C4-2B (cell line): ENCODE data around the gene DIDO1.

Source experiments
- H3K27ac ChIP-seq: fragments of 450-650 bp; 2 replicates; pipeline ENCODE4 v1.5.1; 2017
- CTCF ChIP-seq: fragments of 450-650 bp; conservative IDR thresholded peaks from 2 replicates; pipeline ENCODE4 v1.5.1; 2017; ENCODE audit warnings: mild to moderate bottlenecking
- ZFX ChIP-seq: fragments of 450-650 bp; IDR thresholded peaks from 2 replicates; pipeline ENCODE4 v1.6.1; 2017

The DIDO1 gene

GRCh38 chr20:62945771-62946339 lies 19.6 kb upstream of the DIDO1 start:
- no peak overlapping the region for H3K27ac ChIP-seq
- TF ChIP-seq ZFX: no peak
- no peak for TF ChIP-seq CTCF

GRCh38 chr20:62944746-62945145 lies 18.4 kb upstream of the DIDO1 start:
- no peak overlapping the region for H3K27ac ChIP-seq
- TF ChIP-seq ZFX (no peak), CTCF (no peak)

- no peak overlapping the region for H3K27ac ChIP-seq
- TF ChIP-seq CTCF (no peak), ZFX (no peak)
Measured at GRCh38 chr20:62944184-62944583, 17.9 kb upstream of the DIDO1 start.

- no peak overlapping the region for H3K27ac ChIP-seq
- TF ChIP-seq ZFX: no peak
Measured at GRCh38 chr20:62943396-62943795, 17.1 kb upstream of the DIDO1 start.

- H3K27ac ChIP-seq: no peak overlapping the region
- no peak for TF ChIP-seq CTCF
- no peak for TF ChIP-seq ZFX
Measured at GRCh38 chr20:62942456-62942855, 16.2 kb upstream of the DIDO1 start.

GRCh38 chr20:62941792-62942191 lies 15.5 kb upstream of the DIDO1 start:
- TF ChIP-seq ZFX (no peak), CTCF (no peak)
- H3K27ac ChIP-seq: no peak overlapping the region

GRCh38 chr20:62940875-62941274 lies 14.6 kb upstream of the DIDO1 start:
- TF ChIP-seq ZFX: no peak
- no peak for TF ChIP-seq CTCF
- H3K27ac ChIP-seq: no peak overlapping the region

GRCh38 chr20:62938105-62938888 lies 12.0 kb upstream of the DIDO1 start, which contains the start of gene GID8:
Gene GID8, plus strand, starts transcription at chr20:62938147. Its CDS starts 3,356 bp downstream, at chr20:62941503.
- H3K27ac ChIP-seq: peak within 1 kb of the TSS; percentile 96
- no peak for TF ChIP-seq CTCF
- peak; percentile 81; the same call in 1 of the 2 replicates for TF ChIP-seq ZFX
